B cell (primary cell): Measurements from ENCODE around the gene EXOC4. TPM values are rescaled to one million over a fixed set of nuclear protein-coding genes. Genes with fewer than 3 reads are reported as not detected.

Source experiments
- ATAC-seq: fragments of 200-7000 bp; cut with Tn5 transposase; one replicate; pipeline ENCODE4 v1.10.0; 2021; ENCODE audit warnings: low read depth, mild to moderate bottlenecking, moderate number of reproducible peaks, moderate library complexity
- CTCF ChIA-PET: fragments of 350-600 bp; sonication (Branson Sonifier 250); formaldehyde crosslinking; loops from one replicate; lab custom pipeline; 2021; ENCODE audit warnings: antibody characterized with exemption, inconsistent platforms; lab: Charles Lee
- POLR2A ChIA-PET: fragments of 350-600 bp; sonication (Branson Sonifier 250); formaldehyde crosslinking; loops from one replicate; lab custom pipeline; 2021; ENCODE audit warnings: antibody characterized with exemption; lab: Charles Lee
- DNase-seq: peaks from one replicate; pipeline ENCODE4 v3.0.0; 2013
- H2AFZ ChIP-seq: 2 replicates; pipeline ENCODE4 v1.6.1; 2012; ENCODE audit warnings: mild to moderate bottlenecking, low read depth, low read length; ENCODE audit not compliant: insufficient read depth, poor library complexity, severe bottlenecking
- H3K27ac ChIP-seq, 2 donors: 1 replicate in 1 of 2; 2 replicates in 1 of 2; pipeline ENCODE4 v1.5.1; 2012 to 2013; ENCODE audit warnings: low read length in 2 of 2, mild to moderate bottlenecking in 2 of 2, moderate library complexity in 1 of 2
- H3K27me3 ChIP-seq, 4 experiments: fragments of 200-600 bp in 1 of 4; sonication (generic) in 1 of 4; replicated peaks in 1 of 4; 1 replicate in 2 of 4; 2 replicates in 2 of 4; pipeline versions ENCODE4 v1.6.1 to v1.7.0; 2013 to 2016; ENCODE audit warnings: low read length in 3 of 4, mild to moderate bottlenecking in 2 of 4, mixed read lengths in 1 of 4, moderate library complexity in 1 of 4; ENCODE audit not compliant: insufficient read depth in 4 of 4, control insufficient read depth in 3 of 4; ENCODE audit errors: control extremely low read depth in 1 of 4
- H3K36me3 ChIP-seq, 2 experiments: replicated peaks in 1 of 2; 1 replicate in 1 of 2; 2 replicates in 1 of 2; pipeline versions ENCODE4 v1.6.1 to v1.7.1; 2013; ENCODE audit warnings: low read length in 1 of 2; ENCODE audit not compliant: insufficient read depth in 2 of 2, control insufficient read depth in 1 of 2; ENCODE audit errors: control extremely low read depth in 1 of 2, extremely low read depth in 1 of 2
- H3K4me1 ChIP-seq, 2 donors: fragments of 200-600 bp in 1 of 2; sonication (generic) in 1 of 2; 1 replicate in 1 of 2; 2 replicates in 1 of 2; pipeline versions ENCODE4 v1.5.1 to v1.6.1; 2013 to 2017; ENCODE audit warnings: low read length in 2 of 2; ENCODE audit not compliant: control insufficient read depth in 2 of 2, insufficient read depth in 2 of 2
- H3K4me2 ChIP-seq: replicated peaks from 2 replicates; pipeline ENCODE3; 2012; ENCODE audit warnings: mild to moderate bottlenecking, low read depth, low read length; ENCODE audit not compliant: poor library complexity, severe bottlenecking
- H3K4me3 ChIP-seq, 5 experiments: fragments of 200-600 bp in 1 of 5; sonication (generic) in 1 of 5; 1 replicate in 3 of 5; 2 replicates in 2 of 5; pipeline versions ENCODE4 v1.5.1 to v1.7.0; 2011 to 2016; ENCODE audit warnings: low read length in 4 of 5, mild to moderate bottlenecking in 4 of 5, low read depth in 2 of 5, control low read depth in 1 of 5, moderate library complexity in 1 of 5; ENCODE audit not compliant: insufficient read depth in 1 of 5; ENCODE audit errors: control extremely low read depth in 1 of 5, extremely low read depth in 1 of 5
- H3K79me2 ChIP-seq: fragments of 200-600 bp; sonication (generic); one replicate; pipeline ENCODE4 v1.6.0; 2016; ENCODE audit warnings: low read length; ENCODE audit not compliant: control insufficient read depth, insufficient read depth
- H3K9ac ChIP-seq: fragments of 200-600 bp; sonication (generic); 2 replicates; pipeline ENCODE4 v1.6.1; 2017; ENCODE audit warnings: mild to moderate bottlenecking, low read length, moderate library complexity
- H3K9me3 ChIP-seq, 3 donors: one replicate each; pipeline versions ENCODE4 v1.6.1 to v1.7.1; 2013; ENCODE audit warnings: low read length in 2 of 3; ENCODE audit not compliant: control insufficient read depth in 2 of 3, insufficient read depth in 1 of 3; ENCODE audit errors: control extremely low read depth in 1 of 3
- H4K20me1 ChIP-seq: 2 replicates; pipeline ENCODE4 v1.6.0; 2012; ENCODE audit warnings: mild to moderate bottlenecking, low read length; ENCODE audit not compliant: insufficient read depth, control insufficient read depth, poor library complexity, severe bottlenecking
- H3K27ac Mint-ChIP-seq: one replicate; pipeline ENCODE4 v1.8.0; 2021; ENCODE audit warnings: mixed read lengths
- H3K27me3 Mint-ChIP-seq: one replicate; pipeline ENCODE4 v1.8.0; 2021; ENCODE audit warnings: mixed read lengths
- H3K4me1 Mint-ChIP-seq: one replicate; pipeline ENCODE4 v1.8.0; 2021; ENCODE audit warnings: mixed read lengths
- H3K4me3 Mint-ChIP-seq: one replicate; pipeline ENCODE4 v1.8.0; 2021; ENCODE audit warnings: mixed read lengths
- H3K9me3 Mint-ChIP-seq: one replicate; pipeline ENCODE4 v1.8.0; 2022; ENCODE audit warnings: mixed read lengths; ENCODE audit not compliant: insufficient read depth
- CTCF ChIP-seq: fragments of 200-600 bp; IDR thresholded peaks from one replicate; pipeline ENCODE4 v1.8.0; 2022; ENCODE audit warnings: antibody characterized with exemption, mild to moderate bottlenecking
- EZH2 ChIP-seq: IDR thresholded peaks from 2 replicates; pipeline ENCODE4 v1.6.1; 2012; ENCODE audit warnings: borderline replicate concordance, low read depth, mild to moderate bottlenecking, moderate library complexity, low read length; ENCODE audit not compliant: insufficient read depth, poor library complexity, severe bottlenecking
- WGBS: methylation state at CpG from one replicate; pipeline ENCODE4 v1.1.5; 2013; ENCODE audit warnings: missing lambda C conversion rate; ENCODE audit not compliant: insufficient coverage; 5-methylcytosine and 5-hydroxymethylcytosine counted together
- intact Hi-C: fragments of 100-400 bp; cut with micrococcal nuclease; formaldehyde crosslinking; loops from one replicate; pipeline ENCODE4 v1.10.0; 2022
- polyA plus RNA-seq: library from polyadenylated mRNA; depleted of rRNA; stranded (reverse); fragments of >200 nt; gene quantifications from 2 replicates; pipeline ENCODE4 v1.2.3, GENCODE V29; 2012
- total RNA-seq, 2 donors: library from RNA; stranded (reverse); fragments of 120-200 nt in 1 of 2; gene quantifications; 1 replicate in 1 of 2; 2 replicates in 1 of 2; pipeline versions ENCODE4 v1.2.3 to v1.2.4, GENCODE V29; 2013 to 2022

The EXOC4 gene
- total and polyA plus RNA-seq, 2 donors (not counting 1 experiment from before 2014, with no cell fraction given) = 16.7 to 135 TPM

- no peak overlapping the region for H3K4me3 ChIP-seq
- POLR2A ChIA-PET = no interaction called here
- CTCF ChIA-PET = no interaction called here
- WGBS = 100% methylated on average over 2 of the region's 4 CpGs
- peaks cover 5% of the 10 kb centered on the region for H3K4me1 Mint-ChIP-seq
- no peaks in the 10 kb centered on the region for H3K4me1 ChIP-seq
- H2AFZ ChIP-seq = no peak overlapping the region
- no peak for DNase-seq
- no peak for ATAC-seq
- H4K20me1 ChIP-seq = no peaks in the 10 kb centered on the region
- no peaks in the 10 kb centered on the region for H3K27me3 ChIP-seq
- H3K4me3 Mint-ChIP-seq = no peak overlapping the region
- TF ChIP-seq CTCF = no peak
- TF ChIP-seq EZH2 = no peak
- H3K36me3 ChIP-seq = peaks cover 0 to 1% of the 10 kb centered on the region in 2 experiments
- no peaks in the 10 kb centered on the region for H3K9me3 ChIP-seq
- no peaks in the 10 kb centered on the region for H3K27me3 Mint-ChIP-seq
- no peak overlapping the region for H3K27ac ChIP-seq
- intact Hi-C loops = no loop called here
- H3K4me2 ChIP-seq = no peak overlapping the region
- no peaks in the 10 kb centered on the region for H3K79me2 ChIP-seq
- H3K9ac ChIP-seq = no peak overlapping the region
- no peaks in the 10 kb centered on the region for H3K9me3 Mint-ChIP-seq
- H3K27ac Mint-ChIP-seq = no peak overlapping the region
These were observed 724.8 kb downstream of the EXOC4 start for GRCh38 chr7:133977409-133978274.
